WTC11 (cell line): ENCODE measurements around the gene PHIP. TPM values are rescaled to one million over a fixed set of nuclear protein-coding genes. Genes with fewer than 3 reads are reported as not detected.

Experiments used
- ATAC-seq: fragments of 200-7000 bp; cut with Tn5 transposase; 2 replicates; pipeline ENCODE4 v1.10.0; 2021; ENCODE audit warnings: mild to moderate bottlenecking, moderate library complexity
- CTCF ChIA-PET: fragments of 300-600 bp; sonication (Branson Sonifier 250); formaldehyde crosslinking; loops from one replicate; lab custom pipeline; 2021; ENCODE audit warnings: antibody characterized with exemption; lab: Charles Lee
- POLR2A ChIA-PET: fragments of 350-600 bp; sonication (Branson Sonifier 250); formaldehyde crosslinking; loops from one replicate; lab custom pipeline; 2021; ENCODE audit warnings: antibody characterized with exemption; lab: Charles Lee
- DNase-seq: peaks from one replicate; pipeline ENCODE4 v3.0.0; 2021; ENCODE audit warnings: low spot score
- H3K27ac Mint-ChIP-seq: 2 replicates; pipeline ENCODE4 v1.8.0; 2021; ENCODE audit warnings: mixed read lengths
- H3K27me3 Mint-ChIP-seq: 2 replicates; pipeline ENCODE4 v1.8.0; 2021; ENCODE audit warnings: low read depth, mild to moderate bottlenecking, moderate library complexity, mixed read lengths
- H3K36me3 Mint-ChIP-seq: 2 replicates; pipeline ENCODE4 v1.8.0; 2021; ENCODE audit warnings: mixed read lengths
- H3K4me1 Mint-ChIP-seq: 2 replicates; pipeline ENCODE4 v1.8.0; 2022; ENCODE audit warnings: mixed read lengths
- H3K4me3 Mint-ChIP-seq: 2 replicates; pipeline ENCODE4 v1.8.0; 2021; ENCODE audit warnings: mild to moderate bottlenecking, moderate library complexity, mixed read lengths
- H3K9me3 Mint-ChIP-seq: 2 replicates; pipeline ENCODE4 v1.8.0; 2021; ENCODE audit warnings: mixed read lengths
- ARID4B ChIP-seq: sonication (generic); formaldehyde crosslinking; IDR thresholded peaks from 2 replicates; pipeline ENCODE4 v1.8.0; 2023; ENCODE audit warnings: missing genetic modification reagents, mild to moderate bottlenecking, borderline replicate concordance
- ATF3 ChIP-seq: sonication (generic); formaldehyde crosslinking; conservative IDR thresholded peaks from 2 replicates; pipeline ENCODE4 v1.8.1; 2022; ENCODE audit warnings: mild to moderate bottlenecking, missing genetic modification reagents
- CBFB ChIP-seq: sonication (generic); formaldehyde crosslinking; IDR thresholded peaks from 2 replicates; pipeline ENCODE4 v1.8.1; 2022; ENCODE audit warnings: mild to moderate bottlenecking, low read depth, missing genetic modification reagents
- CDX4 ChIP-seq: fragments of 250-450 bp; sonication (Bioruptor Pico); IDR thresholded peaks from 2 replicates; pipeline ENCODE4 v1.9.0; 2021; ENCODE audit warnings: moderate library complexity, mild to moderate bottlenecking, inconsistent platforms, borderline replicate concordance
- CTCF ChIP-seq: fragments of 200-600 bp; IDR thresholded peaks from 2 replicates; pipeline ENCODE4 v1.8.0; 2022; ENCODE audit warnings: antibody characterized with exemption
- ESRRA ChIP-seq: sonication (generic); formaldehyde crosslinking; IDR thresholded peaks from 2 replicates; pipeline ENCODE4 v1.8.1; 2022; ENCODE audit warnings: mild to moderate bottlenecking, missing genetic modification reagents, borderline replicate concordance
- OVOL2 ChIP-seq: fragments of 250-450 bp; sonication (Bioruptor Pico); IDR thresholded peaks from 2 replicates; pipeline ENCODE4 v1.9.0; 2021; ENCODE audit warnings: mild to moderate bottlenecking, borderline replicate concordance
- PREB ChIP-seq: sonication (generic); formaldehyde crosslinking; IDR thresholded peaks from 2 replicates; pipeline ENCODE4 v1.8.1; 2022; ENCODE audit warnings: mild to moderate bottlenecking, missing genetic modification reagents, moderate library complexity, borderline replicate concordance
- PRRX2 ChIP-seq: fragments of 250-450 bp; sonication (Bioruptor Pico); IDR thresholded peaks from 2 replicates; pipeline ENCODE4 v1.8.0; 2021; ENCODE audit warnings: mild to moderate bottlenecking
- RORB ChIP-seq: fragments of 250-450 bp; sonication (Bioruptor Pico); IDR thresholded peaks from 2 replicates; pipeline ENCODE4 v1.9.0; 2021; ENCODE audit warnings: mild to moderate bottlenecking
- SOX15 ChIP-seq: fragments of 250-450 bp; sonication (Bioruptor Pico); IDR thresholded peaks from 2 replicates; pipeline ENCODE4 v1.9.0; 2021; ENCODE audit warnings: mild to moderate bottlenecking
- SP1 ChIP-seq: sonication (generic); formaldehyde crosslinking; conservative IDR thresholded peaks from 2 replicates; pipeline ENCODE4 v1.8.1; 2022; ENCODE audit warnings: missing genetic modification reagents
- STAT6 ChIP-seq: sonication (generic); formaldehyde crosslinking; conservative IDR thresholded peaks from 2 replicates; pipeline ENCODE4 v1.8.1; 2023; ENCODE audit warnings: mild to moderate bottlenecking, low read depth, missing genetic modification reagents, moderate library complexity
- TP53 ChIP-seq: sonication (generic); formaldehyde crosslinking; IDR thresholded peaks from 2 replicates; pipeline ENCODE4 v1.8.1; 2023; ENCODE audit warnings: mild to moderate bottlenecking, missing genetic modification reagents
- ZNF232 ChIP-seq: sonication (generic); formaldehyde crosslinking; IDR thresholded peaks from 2 replicates; pipeline ENCODE4 v1.8.0; 2022; ENCODE audit warnings: mild to moderate bottlenecking, missing genetic modification reagents
- ZNF671 ChIP-seq: fragments of 250-450 bp; sonication (Bioruptor Pico); IDR thresholded peaks from 2 replicates; pipeline ENCODE4 v1.8.0; 2021; ENCODE audit warnings: mild to moderate bottlenecking
- ZSCAN18 ChIP-seq: fragments of 250-450 bp; sonication (Bioruptor Pico); IDR thresholded peaks from 2 replicates; pipeline ENCODE4 v2.1.2; 2022; ENCODE audit warnings: mild to moderate bottlenecking, moderate library complexity
- total RNA-seq: library from RNA; stranded (reverse); gene quantifications from 3 replicates; pipeline ENCODE4 v1.2.3, GENCODE V29; 2021

The PHIP gene
- total RNA-seq, 1 experiment from 2014 or later = 45.6 TPM

GRCh38 chr6:78909391-78909790, 168.7 kb downstream of the PHIP start:
- ATAC-seq (no peak), DNase-seq (no peak)
- no peak for TF ChIP-seq RORB (CRISPR knock-in tag)
- TF ChIP-seq ZNF232 (CRISPR knock-in tag) = no peak
- no peak for TF ChIP-seq SP1 (CRISPR knock-in tag)
- TF ChIP-seq ZNF671 (CRISPR knock-in tag) = no peak
- TF ChIP-seq ESRRA (CRISPR knock-in tag) = no peak
- TF ChIP-seq ATF3 (CRISPR knock-in tag) = no peak
- no peak for TF ChIP-seq TP53
- no peak for TF ChIP-seq CTCF
- TF ChIP-seq ARID4B = no peak
- TF ChIP-seq OVOL2 (CRISPR knock-in tag) = no peak
- peaks cover 29% of the 10 kb centered on the region for H3K27me3 Mint-ChIP-seq
- ChIA-PET POLR2A (no interaction called here), CTCF (no interaction called here)
- H3K9me3 Mint-ChIP-seq = no peaks in the 10 kb centered on the region
- peak overlapping the region; percentile 73 for H3K4me3 Mint-ChIP-seq
- no peaks in the 10 kb centered on the region for H3K36me3 Mint-ChIP-seq
- H3K4me1 Mint-ChIP-seq = peaks cover 15% of the 10 kb centered on the region
- no peak overlapping the region for H3K27ac Mint-ChIP-seq

- ChIA-PET POLR2A (no interaction called here), CTCF (no interaction called here)
- no peak for ATAC-seq
- DNase-seq = no peak
- H3K4me3 Mint-ChIP-seq = no peak overlapping the region
- H3K36me3 Mint-ChIP-seq = no peaks in the 10 kb centered on the region
- peaks cover 29% of the 10 kb centered on the region for H3K27me3 Mint-ChIP-seq
- no peak overlapping the region for H3K27ac Mint-ChIP-seq
- no peaks in the 10 kb centered on the region for H3K9me3 Mint-ChIP-seq
- peaks cover 15% of the 10 kb centered on the region for H3K4me1 Mint-ChIP-seq
- no peak for TF ChIP-seq CDX4
- TF ChIP-seq ZSCAN18 (CRISPR knock-in tag) = no peak
- no peak for TF ChIP-seq ARID4B
- TF ChIP-seq ZNF232 (CRISPR knock-in tag) = no peak
- TF ChIP-seq CBFB = no peak
- no peak for TF ChIP-seq STAT6 (CRISPR knock-in tag)
- no peak for TF ChIP-seq PREB (CRISPR knock-in tag)
- no peak for TF ChIP-seq SOX15 (CRISPR knock-in tag)
- TF ChIP-seq PRRX2 (CRISPR knock-in tag) = no peak
These were observed 169.4 kb downstream of the PHIP start for GRCh38 chr6:78908621-78909020.
